DMS79 treated with DMSO at 0.1 percent for 48 hours (cell line): ENCODE results near the gene TXNL1.
"Not testable (repeated sequence)": the region's sequence is repeated elsewhere in the genome, so short reads cannot be mapped to it uniquely, and the experiment has no call there.

Experiments used
- DNase-seq: peaks from one replicate; lab custom pipeline; 2025; lab: John Stamatoyannopoulos, UW

Gene TXNL1

DNA sequence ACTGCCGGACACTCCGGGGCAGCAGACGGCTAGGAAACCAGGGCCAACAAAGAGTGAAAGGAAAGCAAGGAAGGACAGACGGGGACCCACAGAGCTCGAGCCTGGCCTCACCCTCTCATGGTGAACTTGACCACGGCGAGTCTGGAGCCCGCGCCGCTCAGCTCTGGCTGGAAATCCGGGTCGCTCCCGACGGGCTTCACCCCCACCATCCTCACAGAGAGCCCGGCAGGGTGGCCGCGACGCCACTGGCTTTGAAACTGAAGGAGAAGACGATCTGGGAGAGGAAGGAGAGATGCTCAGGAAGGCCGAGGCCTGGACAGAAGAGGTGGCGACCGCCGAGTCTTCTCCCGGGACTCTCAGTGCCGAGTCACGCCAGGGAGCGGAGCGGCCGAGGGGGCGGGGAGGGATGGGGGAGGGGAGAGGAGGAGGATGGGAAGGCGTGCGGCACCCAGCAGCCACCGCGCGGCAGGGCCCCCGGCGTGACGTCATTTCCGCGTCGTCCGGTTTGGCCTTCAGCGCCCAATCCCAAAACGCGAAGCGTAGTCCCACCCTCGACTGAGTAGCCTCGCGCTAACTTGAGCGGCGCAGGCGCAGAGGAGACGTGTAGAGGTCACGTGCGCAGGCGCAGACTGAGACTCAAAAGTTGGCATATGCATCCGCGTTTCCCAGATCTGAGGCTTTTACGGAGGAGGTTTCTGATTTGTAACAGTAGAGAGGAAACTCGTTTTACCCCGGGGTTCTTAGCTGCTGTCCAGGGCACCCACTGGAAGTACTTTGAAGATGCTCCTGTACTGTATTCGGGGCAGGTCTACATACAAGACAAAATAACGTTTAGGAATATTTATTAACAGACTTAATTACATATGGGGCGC lies at the start of gene TXNL1:
TSS of gene TXNL1 (minus strand) at position 361 of the 872 bp plus-strand sequence. CDS start at position 209, 152 bp downstream.
- peak; percentile 97 for DNase-seq

DNA sequence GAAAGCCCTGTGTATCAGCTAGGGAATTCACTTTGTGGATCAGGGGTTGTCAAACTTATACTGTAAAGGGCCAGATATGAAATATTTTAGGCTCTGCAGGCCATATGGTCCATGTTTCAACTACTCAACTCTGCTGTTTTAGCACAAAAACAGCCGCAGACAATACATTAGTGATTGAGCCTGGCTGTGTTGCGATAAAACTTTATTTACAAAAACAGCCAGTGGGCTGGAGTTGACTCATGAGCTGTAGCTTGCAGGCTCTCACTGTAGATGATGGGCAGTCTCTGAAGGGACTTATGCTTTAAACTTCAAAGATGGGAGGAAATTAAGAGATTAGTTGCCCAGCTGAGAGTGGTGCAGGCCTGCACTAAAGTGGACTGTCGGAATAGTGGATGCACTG lies 45.9 kb upstream of the TXNL1 start:
- no peak for DNase-seq

DNA sequence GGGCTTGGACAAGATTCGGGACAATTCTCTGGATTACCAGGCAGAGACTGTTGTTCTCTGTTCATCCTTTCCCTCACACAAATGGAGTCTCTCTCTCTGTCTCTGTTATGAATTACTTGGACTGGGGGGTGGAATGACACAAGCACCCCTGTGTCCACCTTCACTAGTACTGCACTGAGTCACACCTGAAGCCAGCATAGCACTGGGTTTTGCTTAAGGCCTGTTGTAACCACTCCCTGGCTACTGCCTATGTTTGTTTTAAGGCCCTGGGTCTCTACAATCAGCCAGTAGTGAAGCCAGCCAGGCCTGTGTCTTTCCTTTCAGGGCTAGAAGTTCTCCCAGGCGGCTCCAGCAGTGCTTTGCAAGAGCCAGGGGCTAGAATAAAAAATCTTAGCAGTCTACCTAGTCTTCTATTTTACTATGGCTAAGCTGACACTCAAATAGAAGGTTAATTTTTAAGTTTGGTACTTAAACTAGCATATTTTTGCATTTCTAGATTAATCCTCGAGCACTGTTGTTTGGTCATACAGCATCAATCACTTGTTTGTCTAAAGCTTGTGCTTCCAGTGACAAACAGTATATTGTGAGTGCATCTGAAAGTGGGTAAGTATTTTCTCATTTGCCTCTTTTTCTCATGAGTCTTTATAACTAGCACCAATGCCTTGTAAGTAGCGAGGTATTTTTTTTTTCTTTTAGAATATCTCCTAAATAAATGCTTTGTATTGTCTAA lies 40.6 kb upstream of the TXNL1 start:
- no peak for DNase-seq

DNA sequence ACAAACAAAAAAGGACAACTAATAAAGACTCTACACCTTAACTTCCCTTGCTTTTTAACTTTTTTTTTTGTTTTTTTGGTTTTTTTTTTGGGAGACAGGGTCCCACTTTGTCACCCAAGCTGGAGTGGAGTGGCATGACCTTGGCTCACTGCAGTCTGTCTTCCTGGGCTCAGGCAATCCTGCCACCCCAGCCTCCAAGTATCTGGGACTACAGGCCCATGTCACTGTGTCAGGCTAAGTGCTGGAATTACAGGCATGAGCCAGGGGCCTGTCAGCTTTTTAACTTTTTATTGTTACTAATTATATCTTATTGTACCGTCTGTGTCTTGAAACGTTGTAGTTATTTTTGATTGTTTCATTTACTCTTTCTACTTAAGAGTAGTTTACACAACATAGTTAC lies 38.2 kb upstream of the TXNL1 start:
- DNase-seq: no peak

DNA sequence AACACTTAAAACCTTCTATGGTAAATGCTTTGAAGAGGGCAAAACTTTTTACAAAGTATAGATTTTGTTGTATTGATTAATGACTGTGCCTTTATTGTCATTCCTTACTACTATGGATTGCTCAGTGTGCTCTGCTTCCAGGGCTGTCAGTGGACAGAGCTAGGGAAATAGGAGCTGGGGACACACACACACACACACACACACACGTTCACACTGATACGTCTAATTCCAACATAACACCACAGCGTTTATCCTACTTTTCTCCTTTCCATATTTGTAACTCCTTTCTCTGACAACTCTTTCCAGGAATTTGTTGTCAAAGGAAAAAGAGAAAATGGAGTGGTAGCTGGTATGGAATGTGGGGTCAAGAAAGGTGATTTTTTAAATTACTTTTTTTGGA lies 34.6 kb upstream of the TXNL1 start:
- no peak for DNase-seq

DNA sequence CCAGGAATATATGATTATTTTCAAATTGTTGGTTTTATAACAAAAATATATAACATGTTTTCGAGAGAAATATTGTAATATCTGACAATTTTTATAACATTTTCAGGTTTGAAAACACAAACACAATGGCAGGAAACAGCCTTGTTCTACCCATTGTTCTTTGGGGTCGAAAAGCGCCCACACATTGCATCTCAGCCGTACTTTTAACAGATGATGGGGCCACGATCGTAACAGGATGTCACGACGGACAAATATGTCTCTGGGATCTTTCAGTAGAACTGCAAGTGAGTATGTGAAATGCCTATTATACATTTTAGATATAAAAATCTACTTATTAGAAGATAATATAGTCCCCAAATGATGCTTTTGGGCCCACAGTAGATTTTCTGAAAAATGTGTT lies 34.0 kb upstream of the TXNL1 start:
- DNase-seq: no peak

DNA sequence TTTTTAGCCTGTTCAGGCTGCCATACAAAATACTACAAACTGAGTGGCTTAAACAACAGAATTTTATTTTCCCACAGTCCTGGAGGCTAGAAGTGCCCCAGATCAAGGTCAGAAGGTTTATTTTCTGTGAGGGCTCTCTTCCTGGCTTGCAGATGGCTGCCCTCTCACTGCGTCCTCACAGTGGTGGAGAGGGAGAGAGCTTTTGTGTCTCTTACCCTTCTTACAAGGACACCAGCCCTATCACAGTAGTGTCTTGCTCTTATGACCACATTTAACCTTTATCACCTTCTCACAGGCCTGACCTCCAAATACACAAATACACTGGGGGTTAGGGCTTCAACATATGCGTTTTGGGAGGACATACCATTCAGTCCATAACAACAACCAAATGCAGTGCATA lies 24.5 kb upstream of the TXNL1 start:
- DNase-seq: no peak

DNA sequence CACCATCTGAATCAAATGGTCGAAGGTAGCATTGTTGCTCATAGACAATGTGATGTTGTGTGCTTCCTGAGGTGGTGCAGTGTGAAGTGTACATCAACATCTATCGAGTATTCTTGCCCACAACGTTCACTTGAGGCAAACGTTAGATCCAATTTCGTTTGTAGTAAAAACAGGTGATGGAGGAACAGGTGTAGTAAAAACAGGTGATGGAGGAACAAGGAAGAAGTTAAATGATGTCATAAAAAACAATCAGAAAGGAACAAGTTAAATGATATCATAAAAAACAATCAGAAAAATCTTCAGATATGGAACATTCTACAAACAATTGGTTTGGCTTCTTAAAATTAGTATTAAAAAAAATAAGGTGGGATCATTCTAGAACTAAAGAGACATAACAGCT lies 24.1 kb upstream of the TXNL1 start:
- DNase-seq: no peak

DNA sequence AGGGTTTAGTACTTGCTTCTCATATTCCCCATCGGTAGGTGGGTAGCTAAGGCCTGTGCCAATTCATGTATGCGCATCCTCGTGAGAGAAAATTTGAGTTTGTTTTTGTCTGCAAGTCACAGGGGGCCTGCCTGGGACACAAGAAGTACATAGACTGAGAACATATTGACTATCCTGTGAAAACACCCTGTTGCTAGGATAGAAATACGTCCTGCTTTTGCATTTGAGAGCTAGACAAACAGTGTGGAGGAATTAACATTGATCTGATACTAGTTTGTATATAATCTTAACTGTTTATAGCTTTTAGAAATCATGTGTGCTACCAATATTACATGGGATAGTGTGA lies 23.6 kb upstream of the TXNL1 start:
- no peak for DNase-seq

DNA sequence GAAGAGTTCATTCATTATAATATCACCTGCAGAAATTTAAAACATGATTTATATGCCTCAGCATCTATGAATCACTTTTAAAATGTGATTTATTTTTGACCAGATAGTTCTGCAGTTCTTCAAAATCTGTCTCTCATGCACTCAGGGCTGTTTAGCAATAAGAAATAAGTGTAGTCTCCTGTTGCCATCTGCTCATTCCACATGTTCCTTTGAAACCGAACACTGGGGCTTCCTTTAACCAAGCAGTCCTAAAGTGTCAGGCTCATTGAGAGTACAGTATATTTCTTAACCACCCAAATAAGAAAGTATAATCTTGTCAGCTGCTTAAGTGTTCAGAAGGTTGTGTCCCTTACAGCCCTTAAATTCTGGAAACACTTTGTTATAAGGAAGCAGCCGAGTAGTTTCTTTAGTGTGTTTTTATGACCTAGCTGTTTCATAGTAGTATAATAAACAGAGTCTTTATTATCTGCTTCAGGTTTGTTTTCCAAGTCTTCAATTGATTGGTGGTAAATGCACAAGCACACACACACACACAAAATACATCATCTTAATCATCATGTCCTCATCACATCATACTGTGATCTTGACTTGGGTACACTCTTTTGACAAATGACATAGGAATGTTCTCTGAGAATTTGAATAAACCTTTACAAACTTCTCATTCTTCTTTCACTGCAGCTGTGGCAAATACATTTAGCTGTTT lies 23.1 kb upstream of the TXNL1 start:
- no peak for DNase-seq

DNA sequence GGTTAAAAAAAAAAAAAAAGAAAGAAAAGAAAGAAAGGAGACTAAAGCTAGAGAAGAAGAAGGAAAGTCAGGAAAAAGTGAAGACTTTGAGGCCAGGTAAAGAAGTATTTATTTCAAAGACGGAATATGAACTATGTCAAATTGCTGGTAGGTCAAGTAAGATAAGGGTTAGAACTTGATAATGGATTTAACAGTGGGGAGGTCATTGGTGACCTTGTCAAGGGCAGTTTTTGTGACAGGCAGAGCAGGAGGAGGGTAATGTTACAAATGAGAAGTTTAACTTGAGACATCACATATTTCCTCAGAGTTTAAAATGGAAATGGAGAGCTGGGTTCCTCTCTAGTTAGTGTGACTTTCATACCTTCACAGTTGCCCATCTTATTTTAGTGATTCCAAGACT lies 22.3 kb upstream of the TXNL1 start:
- no peak for DNase-seq

DNA sequence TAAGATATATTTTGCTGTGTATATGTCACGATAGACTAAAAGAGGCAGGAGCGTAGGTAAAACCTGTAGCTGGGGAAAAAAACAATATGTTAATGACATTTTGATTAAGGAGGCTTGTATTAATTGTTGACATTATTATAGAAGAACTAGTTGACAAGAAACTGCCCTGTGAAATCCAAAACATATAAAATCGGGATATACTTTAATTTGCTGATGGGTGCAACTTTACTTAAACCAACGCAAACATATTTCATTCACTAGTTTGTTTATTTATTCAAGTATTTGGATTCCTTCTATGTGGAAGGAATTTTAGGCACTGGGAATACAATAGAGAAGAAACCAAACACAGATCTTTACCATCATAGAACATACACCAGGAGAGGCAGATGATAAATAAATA lies 20.7 kb upstream of the TXNL1 start:
- DNase-seq: no peak

DNA sequence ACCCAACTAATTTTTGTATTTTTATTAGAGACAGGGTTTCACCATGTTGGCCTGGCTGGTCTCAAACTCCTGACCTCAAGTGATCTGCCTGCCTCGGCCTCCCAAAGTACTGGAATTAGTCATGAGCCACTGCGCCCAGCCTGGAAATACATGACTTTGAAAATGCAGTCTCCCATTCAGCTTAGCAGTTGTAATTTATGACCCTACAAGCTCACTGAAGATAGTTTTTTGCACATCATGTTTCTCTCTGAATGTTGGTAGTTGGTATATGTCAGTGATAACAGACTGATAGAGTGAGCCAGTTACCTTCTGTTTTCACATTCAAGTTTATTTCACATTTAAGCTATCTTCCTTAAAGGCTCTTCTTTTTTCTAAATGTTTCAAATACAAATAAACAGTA lies 19.9 kb upstream of the TXNL1 start:
- DNase-seq: no peak

DNA sequence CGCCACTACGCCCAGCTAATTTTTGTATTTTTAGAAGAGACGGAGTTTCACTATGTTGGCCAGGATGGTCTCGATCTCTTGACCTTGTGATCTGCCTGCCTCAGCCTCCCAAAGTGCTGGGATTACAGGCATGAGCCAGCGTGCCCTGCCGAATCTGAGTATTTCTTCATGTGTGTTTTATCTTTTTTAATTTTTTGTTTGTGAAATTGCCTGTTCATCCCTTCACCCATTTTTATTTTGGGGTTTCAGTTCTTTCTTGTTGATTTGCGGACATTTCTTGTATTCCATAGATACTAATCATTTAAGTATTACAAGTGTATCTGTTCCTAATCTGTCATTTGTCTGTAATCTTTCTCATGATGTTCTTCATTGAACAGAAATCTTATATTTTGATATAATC lies 15.9 kb upstream of the TXNL1 start:
- DNase-seq: not testable (repeated sequence)

DNA sequence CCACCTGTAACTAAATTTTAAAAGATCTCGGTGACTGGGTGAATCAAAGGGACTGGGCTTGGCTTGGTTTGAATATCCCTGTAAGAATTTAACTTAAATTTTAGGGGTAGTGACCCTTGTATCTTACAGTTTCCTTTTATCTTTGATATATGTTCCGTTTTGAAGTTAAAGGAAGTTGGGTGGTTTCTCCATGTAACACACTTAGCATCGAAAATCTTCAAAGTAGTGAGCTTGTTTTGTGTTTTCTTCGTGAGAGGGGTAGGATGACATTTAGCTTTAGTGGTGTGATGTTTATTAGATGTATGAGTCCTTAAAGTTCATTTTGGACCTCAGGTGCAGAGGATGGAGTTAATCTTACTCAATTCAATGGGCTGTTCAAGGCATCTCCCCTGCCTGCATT lies 14.4 kb upstream of the TXNL1 start:
- DNase-seq: no peak

DNA sequence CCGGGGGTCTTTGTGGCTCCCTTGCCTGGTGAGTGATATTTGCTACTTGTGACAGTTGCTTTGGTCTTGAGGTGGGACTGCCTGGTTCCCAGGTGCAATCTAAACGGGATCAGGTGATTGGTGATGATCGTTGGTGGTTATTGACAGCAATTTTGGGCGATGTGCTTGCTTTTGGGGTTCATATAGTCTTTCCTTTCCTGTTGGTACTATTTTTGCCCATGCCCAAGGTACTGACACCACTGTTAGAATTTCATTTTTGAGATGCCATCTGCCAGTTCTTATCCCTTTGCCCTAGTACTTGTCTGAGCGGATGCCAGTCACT lies 13.3 kb upstream of the TXNL1 start:
- DNase-seq: no peak

DNA sequence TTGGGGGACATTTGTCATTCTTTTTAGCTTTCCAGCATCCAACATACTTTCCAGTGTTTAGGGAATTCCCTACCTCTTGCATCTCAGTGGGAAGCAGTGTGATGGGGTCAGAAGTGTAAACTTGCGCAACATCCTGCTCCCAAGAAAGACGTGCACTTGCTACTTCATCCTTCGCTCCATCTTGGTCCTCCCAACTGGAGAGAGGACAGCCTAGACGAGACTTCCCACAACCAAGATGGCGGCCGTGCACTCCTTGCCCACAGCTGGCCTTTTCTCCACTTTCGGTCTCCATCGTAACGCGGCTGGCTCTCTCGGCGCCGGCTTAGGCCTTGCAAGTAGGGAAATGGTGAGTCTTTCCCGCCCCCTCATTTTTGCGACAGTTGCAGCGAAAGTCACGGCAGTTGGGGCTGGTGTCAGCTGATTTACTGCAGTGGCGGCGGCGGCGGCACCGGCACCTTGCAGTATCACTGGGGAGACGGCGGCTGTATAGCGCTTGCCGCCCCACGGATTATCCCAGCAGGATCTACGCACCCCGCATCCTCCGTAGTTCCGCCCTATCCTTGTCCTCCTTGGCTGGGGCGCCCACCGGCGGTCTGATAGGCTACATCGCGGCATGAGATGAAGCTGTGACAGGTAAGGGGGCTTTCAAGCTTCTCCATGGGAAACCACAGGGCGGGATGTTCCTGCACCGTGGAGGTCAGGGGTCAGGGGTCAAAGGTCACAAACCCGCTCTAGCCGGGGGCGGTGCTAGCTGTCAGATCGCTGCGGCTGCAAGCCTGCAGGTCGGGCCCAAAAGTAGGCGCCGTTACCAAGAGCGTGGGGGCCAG lies 12.8 kb upstream of the TXNL1 start, which contains the start of gene WDR7:
TSS of gene WDR7 (plus strand) at position 416 of the 827 bp plus-strand sequence. CDS start 21,157 bp downstream, outside the sequence.
- DNase-seq: peak; percentile 97

DNA sequence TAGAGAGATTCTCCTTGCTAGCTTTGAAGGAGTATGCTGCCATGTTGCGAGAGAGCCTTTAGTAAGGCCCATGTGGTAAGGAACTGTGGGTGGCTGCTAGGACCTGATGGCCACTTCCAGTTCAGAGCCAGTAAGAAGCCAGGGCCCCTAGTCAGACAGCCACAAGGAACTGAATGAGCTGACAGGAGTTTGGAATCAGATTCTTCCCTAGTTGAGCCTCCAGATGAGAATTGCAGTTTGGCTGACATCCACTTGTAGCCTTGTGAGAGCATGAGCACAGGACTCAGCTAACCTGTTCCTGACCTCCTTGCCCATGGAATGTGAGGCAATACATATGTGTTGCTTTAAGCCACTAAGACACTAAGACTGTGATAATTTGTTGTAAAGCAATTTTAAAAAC lies 11.6 kb upstream of the TXNL1 start:
- no peak for DNase-seq

DNA sequence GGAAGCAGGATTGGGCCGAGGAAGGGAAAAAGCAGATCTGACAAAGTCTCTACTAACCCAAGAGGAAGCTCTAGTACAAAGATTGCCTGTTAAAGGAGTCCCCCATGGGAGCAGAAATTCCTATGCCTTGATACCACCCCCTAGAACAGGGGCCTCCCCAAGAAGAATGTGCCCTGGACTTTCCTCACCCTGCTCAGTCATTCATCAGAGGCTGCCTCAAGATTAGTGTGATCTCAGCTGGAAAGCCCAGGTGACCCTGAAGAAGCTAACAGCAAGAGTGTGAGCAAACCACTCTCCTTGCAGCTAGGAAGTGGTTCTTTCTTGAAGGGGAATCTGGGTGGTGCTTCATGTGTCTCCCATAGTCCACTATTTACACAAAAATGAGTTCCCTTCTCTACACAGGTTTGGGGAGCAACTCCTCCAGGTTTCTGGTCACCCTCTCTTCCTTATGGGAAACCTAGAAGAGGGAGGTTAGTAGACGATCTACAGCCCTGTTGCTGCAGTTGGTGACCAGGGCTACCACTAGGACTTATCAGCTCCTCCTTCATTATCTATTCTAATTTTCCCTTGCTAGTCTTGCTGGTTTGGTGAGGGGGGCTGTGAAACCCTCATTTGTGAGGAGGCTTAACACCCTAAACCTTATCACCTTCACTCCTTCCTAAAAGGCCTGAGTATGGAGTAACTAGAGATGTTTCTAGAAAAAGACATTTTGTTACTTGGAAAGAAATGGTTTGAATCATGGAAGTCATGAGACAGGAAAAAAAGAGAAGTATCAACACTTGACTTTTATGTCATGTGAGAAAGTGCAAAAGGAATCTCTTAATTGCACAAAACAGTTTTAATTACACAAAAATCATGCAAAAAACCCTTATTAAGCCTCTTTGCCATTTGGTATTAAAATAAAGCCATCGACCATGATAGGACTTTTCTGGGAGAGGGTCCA lies 9.8 kb upstream of the TXNL1 start:
- no peak for DNase-seq

DNA sequence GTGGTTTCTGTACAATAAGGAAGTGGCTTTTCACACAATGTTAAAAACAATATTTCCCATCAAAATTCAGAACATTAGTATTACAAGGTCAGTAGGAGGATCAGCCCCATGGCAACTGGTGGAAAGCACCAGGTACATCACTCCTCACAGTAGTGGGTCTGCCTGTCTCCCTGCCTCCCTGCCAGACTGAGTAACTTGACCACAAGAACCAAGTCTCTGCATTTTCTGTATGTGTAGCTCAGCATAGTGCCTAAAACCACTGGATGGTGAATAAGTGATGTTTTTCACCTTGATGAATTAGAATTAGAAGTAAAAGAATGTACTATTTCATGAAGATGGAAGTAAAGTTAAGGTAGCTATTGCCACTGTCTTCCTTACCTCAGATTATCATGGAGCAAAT lies 8.7 kb upstream of the TXNL1 start:
- DNase-seq: no peak
